ENCODE results near the gene ZNF688.
A peak's percentile ranks its signal among the peaks of the same experiment; 100 is the strongest.

Gene ZNF688

GRCh38 chr16:30523768-30524574 is 47.5 kb downstream of the ZNF688 start:
- TF ChIP-seq CTCF (IDR thresholded peaks at IDR 0.05) (no peak), ZFX (IDR thresholded peaks at IDR 0.05; ENCODE audit: borderline replicate concordance) (no peak)
- peak overlapping the region; percentile 27; the same call in 1 of the 2 replicates for H3K27ac ChIP-seq

- H3K27ac ChIP-seq = peak overlapping the region; percentile 27; the same call in 1 of the 2 replicates
Measured at GRCh38 chr16:30522702-30523463, 48.6 kb downstream of the ZNF688 start.

- H3K27ac ChIP-seq = peak overlapping the region; percentile 27; the same call in 1 of the 2 replicates
- no peak for TF ChIP-seq ZFX (IDR thresholded peaks at IDR 0.05; ENCODE audit: borderline replicate concordance)
- no peak for TF ChIP-seq CTCF (IDR thresholded peaks at IDR 0.05)
Measured at GRCh38 chr16:30521873-30522641, 49.5 kb downstream of the ZNF688 start.

- H3K27ac ChIP-seq = no peak overlapping the region
- TF ChIP-seq CTCF (IDR thresholded peaks at IDR 0.05) (no peak), ZFX (IDR thresholded peaks at IDR 0.05; ENCODE audit: borderline replicate concordance) (no peak)
Measured at GRCh38 chr16:30521476-30521872, 50.0 kb downstream of the ZNF688 start.

Data from 22Rv1 (cell line).